ENCODE measurements around the gene WDR86. TPM values are rescaled to one million over a fixed set of nuclear protein-coding genes. Genes with fewer than 3 reads are reported as not detected.

The WDR86 gene
- total RNA-seq, 2 experiments from 2014 or later, result 0.26 to 0.32 TPM

DNA sequence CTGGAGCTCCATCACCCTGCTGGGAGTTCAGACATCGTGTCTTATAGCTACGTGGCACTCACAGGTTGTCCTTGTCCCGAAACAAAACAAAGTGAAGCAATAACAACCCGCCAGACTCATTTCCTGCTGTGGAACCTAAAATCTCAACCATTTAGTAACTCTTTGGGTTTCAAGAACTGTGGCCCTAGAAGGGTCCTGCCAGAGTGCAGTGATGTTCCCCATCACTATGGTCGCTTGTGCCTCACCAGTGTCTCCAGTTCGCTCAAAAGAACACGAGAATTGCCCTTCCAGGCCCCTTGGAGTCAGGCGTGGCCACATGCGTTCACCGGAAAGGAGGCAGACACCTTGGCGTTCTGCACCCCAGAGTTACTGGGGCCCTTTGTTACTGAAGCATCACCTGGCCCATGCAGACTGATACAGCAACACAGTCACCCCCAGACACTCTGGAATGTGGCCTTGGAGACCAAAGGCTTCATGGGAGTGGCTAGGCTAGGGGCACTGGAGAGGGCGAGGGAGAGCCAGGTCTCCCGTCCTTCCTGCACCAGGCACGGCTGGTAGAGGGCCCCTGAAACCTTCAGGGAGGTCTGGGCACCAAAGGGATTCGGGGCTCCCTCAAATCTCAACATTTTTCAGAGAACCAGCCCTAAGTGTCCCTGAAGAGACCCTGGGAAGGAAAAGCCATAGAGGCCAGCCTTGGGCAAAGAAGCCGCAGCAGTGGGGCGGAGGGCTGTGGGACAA, 29.2 kb upstream of the WDR86 start:
- ATAC-seq, result no peak
- CTCF ChIA-PET, result interaction anchor here (0.6 to 5.1 kb wide), 4 partner anchors 10 to 123 kb away, joined by 3 to 29 read pairs (median 4); no protein-coding TSS in a partner anchor
- POLR2A ChIA-PET, result no interaction called here
- peaks cover 20% of the 10 kb centered on the region for H3K4me1 Mint-ChIP-seq (ENCODE audit: low read depth)
- DNase-seq, result no peak
- no peak overlapping the region for H3K27ac Mint-ChIP-seq
- no peaks in the 10 kb centered on the region for H3K9me3 Mint-ChIP-seq (ENCODE audit: insufficient read depth)
- H3K27me3 Mint-ChIP-seq (ENCODE audit: low read depth), result peaks cover 5% of the 10 kb centered on the region
- peak overlapping the region; percentile 25 for H3K4me3 Mint-ChIP-seq
- no peaks in the 10 kb centered on the region for H3K36me3 Mint-ChIP-seq (ENCODE audit: low read depth)

- POLR2A ChIA-PET, result interaction anchor here (0.6 to 1.1 kb wide), 2 partner anchors 10 to 369 kb away, joined by 3 to 5 read pairs; no protein-coding TSS in a partner anchor
- DNase-seq, result no peak
Observed at GRCh38 chr7:151437866-151438516, 28.2 kb upstream of the WDR86 start.

DNA sequence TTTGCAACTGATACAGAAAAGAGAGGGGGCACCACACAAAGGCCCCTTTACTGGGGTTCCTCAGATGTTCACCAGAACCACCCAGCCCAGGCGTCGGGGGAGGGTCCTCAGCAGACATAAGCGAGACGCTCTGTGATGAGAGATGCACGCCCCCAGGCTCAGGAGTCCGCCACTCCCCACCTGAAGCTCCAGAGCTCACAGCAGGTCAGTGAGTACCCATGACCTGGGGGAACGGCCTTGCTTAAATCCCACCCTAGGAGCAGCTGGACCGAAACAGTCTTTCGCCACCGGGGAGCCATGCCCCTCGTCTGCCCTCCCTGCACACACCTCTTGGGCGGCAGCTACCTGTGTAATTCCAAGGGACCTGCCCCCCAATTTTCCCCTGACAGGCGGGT, 27.3 kb upstream of the WDR86 start:
- ChIA-PET CTCF (interaction anchor here (5.1 kb wide), 1 partner anchor 11 kb away, joined by 29 read pairs; no protein-coding TSS in a partner anchor), POLR2A (interaction anchor here (1.1 kb wide), 1 partner anchor 11 kb away, joined by 5 read pairs; no protein-coding TSS in a partner anchor)
- H3K27ac Mint-ChIP-seq, result no peak overlapping the region
- no peaks in the 10 kb centered on the region for H3K9me3 Mint-ChIP-seq (ENCODE audit: insufficient read depth)
- no peaks in the 10 kb centered on the region for H3K36me3 Mint-ChIP-seq (ENCODE audit: low read depth)
- peaks cover 5% of the 10 kb centered on the region for H3K27me3 Mint-ChIP-seq (ENCODE audit: low read depth)
- H3K4me3 Mint-ChIP-seq, result no peak overlapping the region
- H3K4me1 Mint-ChIP-seq (ENCODE audit: low read depth), result peaks cover 35% of the 10 kb centered on the region
- no peak for ATAC-seq
- no peak for DNase-seq

More at GRCh38 chr7:151437866-151438516, 28.2 kb upstream of the WDR86 start:
- no peak for ATAC-seq
- CTCF ChIA-PET, result interaction anchor here (0.9 to 5.1 kb wide), 2 partner anchors 11 to 128 kb away, joined by 3 to 29 read pairs; no protein-coding TSS in a partner anchor
- H3K36me3 Mint-ChIP-seq (ENCODE audit: low read depth), result no peaks in the 10 kb centered on the region
- no peaks in the 10 kb centered on the region for H3K9me3 Mint-ChIP-seq (ENCODE audit: insufficient read depth)
- H3K27me3 Mint-ChIP-seq (ENCODE audit: low read depth), result peaks cover 5% of the 10 kb centered on the region
- H3K4me1 Mint-ChIP-seq (ENCODE audit: low read depth), result peaks cover 27% of the 10 kb centered on the region
- no peak overlapping the region for H3K27ac Mint-ChIP-seq
- H3K4me3 Mint-ChIP-seq, result no peak overlapping the region

- Mint-ChIP-seq H3K27me3 (ENCODE audit: low read depth) (peaks cover 5% of the 10 kb centered on the region), H3K4me3 (no peak overlapping the region), H3K27ac (no peak overlapping the region), H3K4me1 (ENCODE audit: low read depth) (peaks cover 35% of the 10 kb centered on the region), H3K9me3 (ENCODE audit: insufficient read depth) (no peaks in the 10 kb centered on the region), H3K36me3 (ENCODE audit: low read depth) (no peaks in the 10 kb centered on the region)
- DNase-seq, result no peak
- ATAC-seq, result no peak
- ChIA-PET POLR2A (interaction anchor here (1.1 kb wide), 1 partner anchor 11 kb away, joined by 5 read pairs; no protein-coding TSS in a partner anchor), CTCF (interaction anchor here (1.8 to 5.1 kb wide), 2 partner anchors 12 to 68 kb away, joined by 5 to 29 read pairs; no protein-coding TSS in a partner anchor)
Observed at GRCh38 chr7:151436446-151437158, 26.8 kb upstream of the WDR86 start.

DNA sequence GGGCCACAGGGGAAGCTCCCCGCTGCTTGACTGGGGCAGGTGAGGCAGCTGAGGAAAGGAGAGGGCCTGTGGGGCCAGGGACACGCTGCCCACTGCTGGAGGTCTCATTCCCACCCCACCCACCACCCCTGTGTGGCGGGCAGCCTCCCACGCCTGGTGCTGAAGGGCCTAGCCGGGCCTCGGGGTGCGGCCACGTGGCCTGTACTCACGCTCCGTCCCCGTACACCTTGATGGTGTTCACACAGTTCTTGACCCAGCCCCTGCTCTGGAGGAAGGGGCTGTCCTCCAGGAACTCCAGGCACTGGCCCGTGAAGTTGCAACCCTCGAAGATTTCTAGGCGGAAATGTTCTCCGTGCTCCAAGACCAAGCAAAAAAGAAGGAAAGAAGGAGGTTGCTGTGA, 26.1 kb upstream of the WDR86 start:
- H3K27ac Mint-ChIP-seq, result no peak overlapping the region
- ATAC-seq (no peak), DNase-seq (no peak)
- H3K27me3 Mint-ChIP-seq (ENCODE audit: low read depth), result peaks cover 5% of the 10 kb centered on the region
- peaks cover 32% of the 10 kb centered on the region for H3K4me1 Mint-ChIP-seq (ENCODE audit: low read depth)
- H3K36me3 Mint-ChIP-seq (ENCODE audit: low read depth), result no peaks in the 10 kb centered on the region
- CTCF ChIA-PET, result interaction anchor here (1.8 to 5.1 kb wide), 2 partner anchors 13 to 67 kb away, joined by 5 to 29 read pairs; no protein-coding TSS in a partner anchor
- no peak overlapping the region for H3K4me3 Mint-ChIP-seq
- H3K9me3 Mint-ChIP-seq (ENCODE audit: insufficient read depth), result no peaks in the 10 kb centered on the region
- POLR2A ChIA-PET, result no interaction called here

DNA sequence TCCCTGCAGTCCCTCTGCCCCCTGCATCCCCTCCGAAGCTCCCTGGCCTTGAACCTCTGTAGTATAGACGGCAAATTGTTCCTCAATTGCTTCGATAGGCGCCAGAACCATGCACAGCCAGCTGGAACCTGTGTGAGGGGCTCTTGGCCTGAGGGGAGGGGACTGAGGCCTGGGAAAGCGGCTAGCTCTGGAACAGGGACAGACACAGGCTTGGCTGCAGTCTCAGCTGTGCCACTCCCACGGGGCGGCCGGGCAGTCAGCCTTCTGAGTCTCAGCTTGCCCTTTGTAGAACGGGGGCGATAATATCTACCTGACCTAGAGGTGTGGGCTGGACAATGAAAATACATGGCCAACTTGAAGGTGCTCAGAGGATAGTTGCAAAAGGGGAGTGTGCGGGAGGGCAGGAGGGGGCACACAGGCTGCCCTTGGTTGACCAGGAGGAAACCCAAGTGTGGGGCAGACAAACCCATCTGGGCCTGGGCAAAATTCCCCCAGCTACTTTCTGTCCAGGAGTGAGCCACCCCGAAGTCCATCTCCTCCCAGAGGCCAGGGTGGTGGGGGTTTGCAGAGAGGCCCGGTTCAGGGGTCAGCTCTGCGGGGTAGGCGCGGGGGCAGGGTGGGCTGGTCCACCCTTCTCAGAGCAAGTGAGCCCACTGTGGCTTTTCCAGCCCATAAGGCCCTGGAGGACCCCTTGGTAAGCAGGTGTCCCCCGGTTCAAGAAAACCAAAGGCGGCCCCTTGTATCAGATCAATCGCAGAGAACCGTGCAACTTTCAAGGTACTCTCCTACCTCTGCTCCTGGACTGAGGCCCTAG, 25.5 kb upstream of the WDR86 start:
- ATAC-seq (no peak), DNase-seq (no peak)
- Mint-ChIP-seq H3K9me3 (ENCODE audit: insufficient read depth) (no peaks in the 10 kb centered on the region), H3K27me3 (ENCODE audit: low read depth) (peaks cover 2% of the 10 kb centered on the region), H3K4me3 (no peak overlapping the region), H3K4me1 (ENCODE audit: low read depth) (peaks cover 31% of the 10 kb centered on the region), H3K27ac (no peak overlapping the region), H3K36me3 (ENCODE audit: low read depth) (no peaks in the 10 kb centered on the region)
- ChIA-PET CTCF (interaction anchor here (1.8 to 5.1 kb wide), 3 partner anchors 13 to 67 kb away, joined by 5 to 29 read pairs (median 25); no protein-coding TSS in a partner anchor), POLR2A (interaction anchor here (0.5 kb wide), 1 partner anchor 14 kb away, joined by 3 read pairs; no protein-coding TSS in a partner anchor)

- DNase-seq (no peak), ATAC-seq (no peak)
- ChIA-PET POLR2A (no interaction called here), CTCF (interaction anchor here (1.8 to 3.2 kb wide), 2 partner anchors 14 to 66 kb away, joined by 5 to 25 read pairs; no protein-coding TSS in a partner anchor)
- Mint-ChIP-seq H3K36me3 (ENCODE audit: low read depth) (no peaks in the 10 kb centered on the region), H3K4me1 (ENCODE audit: low read depth) (peaks cover 36% of the 10 kb centered on the region), H3K4me3 (no peak overlapping the region), H3K27ac (no peak overlapping the region), H3K9me3 (ENCODE audit: insufficient read depth) (no peaks in the 10 kb centered on the region), H3K27me3 (ENCODE audit: low read depth) (no peaks in the 10 kb centered on the region)
Observed at GRCh38 chr7:151434549-151434948, 24.7 kb upstream of the WDR86 start.

- POLR2A ChIA-PET, result interaction anchor here (1.1 to 1.5 kb wide), 2 partner anchors 14 to 22 kb away, joined by 3 read pairs; no protein-coding TSS in a partner anchor
- no peaks in the 10 kb centered on the region for H3K27me3 Mint-ChIP-seq (ENCODE audit: low read depth)
- no peak overlapping the region for H3K4me3 Mint-ChIP-seq
- H3K9me3 Mint-ChIP-seq (ENCODE audit: insufficient read depth), result no peaks in the 10 kb centered on the region
- CTCF ChIA-PET, result interaction anchor here (0.8 to 3.2 kb wide), 5 partner anchors 8 to 119 kb away, joined by 4 to 25 read pairs (median 6); no protein-coding TSS in a partner anchor
- peaks cover 43% of the 10 kb centered on the region for H3K4me1 Mint-ChIP-seq (ENCODE audit: low read depth)
- peak overlapping the region; percentile 87 for H3K27ac Mint-ChIP-seq
- H3K36me3 Mint-ChIP-seq (ENCODE audit: low read depth), result no peaks in the 10 kb centered on the region
- DNase-seq (no peak), ATAC-seq (no peak)
Observed at GRCh38 chr7:151433721-151434400, 24.0 kb upstream of the WDR86 start.

DNA sequence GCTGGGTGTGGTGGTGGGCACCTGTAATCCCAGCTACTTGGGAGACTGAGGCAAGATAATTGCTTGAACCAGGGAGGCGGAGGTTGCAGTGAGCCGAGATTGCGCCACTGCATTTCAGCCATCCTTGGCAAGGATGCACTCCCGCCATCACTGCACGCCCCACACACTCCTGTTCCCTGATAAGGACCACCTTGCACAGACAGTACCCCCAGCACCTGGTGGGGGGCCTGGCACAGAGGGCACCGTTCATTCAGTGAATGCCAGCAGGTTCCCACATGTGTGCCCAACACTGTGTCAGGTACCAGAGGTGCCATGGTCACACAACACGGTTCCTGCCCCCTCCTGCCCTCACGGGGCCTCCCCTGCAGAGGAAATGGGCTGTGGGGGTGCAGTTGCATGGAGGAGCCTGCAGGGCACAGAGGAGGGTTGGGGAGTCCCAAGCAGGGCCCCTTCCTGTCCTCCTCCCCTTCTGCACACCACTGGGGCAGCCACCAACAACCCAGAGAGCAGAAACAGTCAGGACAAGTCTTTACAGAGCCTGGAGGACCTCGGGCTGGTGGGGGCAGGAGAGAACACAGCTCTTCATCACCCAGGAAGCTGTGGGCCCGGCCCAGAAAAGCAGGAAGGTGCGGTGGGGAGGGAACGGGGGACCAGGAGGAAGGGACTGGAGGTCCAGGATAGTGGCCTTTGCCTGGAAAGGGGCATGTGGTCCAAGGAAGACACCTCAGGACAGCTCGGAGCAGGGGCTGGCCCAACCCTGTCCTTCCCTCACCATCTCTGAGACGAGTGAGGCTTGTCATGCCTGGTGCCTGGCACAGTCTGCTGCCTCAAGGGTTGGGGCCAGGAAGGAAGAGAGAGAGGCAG, 23.1 kb upstream of the WDR86 start:
- H3K27ac Mint-ChIP-seq, result peak overlapping the region; percentile 87
- H3K27me3 Mint-ChIP-seq (ENCODE audit: low read depth), result no peaks in the 10 kb centered on the region
- CTCF ChIA-PET, result interaction anchor here (0.8 to 3.2 kb wide), 5 partner anchors 9 to 118 kb away, joined by 4 to 25 read pairs (median 6); no protein-coding TSS in a partner anchor
- no peaks in the 10 kb centered on the region for H3K36me3 Mint-ChIP-seq (ENCODE audit: low read depth)
- peak; percentile 77 for ATAC-seq
- H3K4me3 Mint-ChIP-seq, result peak overlapping the region; percentile 56
- DNase-seq, result peak; percentile 83
- POLR2A ChIA-PET, result interaction anchor here (1.1 to 1.5 kb wide), 2 partner anchors 15 to 21 kb away, joined by 3 read pairs; no protein-coding TSS in a partner anchor
- H3K4me1 Mint-ChIP-seq (ENCODE audit: low read depth), result peaks cover 52% of the 10 kb centered on the region
- H3K9me3 Mint-ChIP-seq (ENCODE audit: insufficient read depth), result no peaks in the 10 kb centered on the region

Data from activated CD8-positive, alpha-beta T cell treated with anti-CD3 and anti-CD28 coated beads, Interleukin-2, amount 10 ng/mL, durations not matched to agents 7 days and 5 days (primary cell).